ENCODE measurements around the gene CDK11B.
"Not testable (repeated sequence)": the region's sequence is repeated elsewhere in the genome, so short reads cannot be mapped to it uniquely, and the experiment has no call there.

DNA sequence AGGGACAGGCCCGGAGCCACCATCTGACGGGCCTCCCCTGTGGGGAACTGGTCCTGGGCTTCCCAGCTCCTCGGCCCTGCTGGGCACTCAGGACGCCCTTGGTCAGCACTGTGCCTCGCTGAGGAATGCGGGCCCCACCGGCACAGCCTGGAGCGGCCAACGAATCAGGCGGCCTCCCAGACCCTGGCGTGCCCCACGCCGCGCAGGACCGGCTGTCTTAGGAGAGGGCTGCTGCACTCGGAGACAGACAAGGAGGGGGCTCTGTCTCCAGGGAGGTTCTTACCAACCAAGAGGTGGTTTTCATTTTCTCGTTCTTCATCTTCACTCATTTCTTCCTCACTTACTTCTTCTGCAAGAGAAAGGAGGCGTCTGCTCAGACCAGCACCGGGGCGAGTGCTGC lies 49.1 kb upstream of the CDK11B start:
- not testable (repeated sequence) for TF ChIP-seq CTCF, POLR2A (IDR thresholded peaks at IDR 0.05)

Measured in vagina (tissue), 2 donors.